NCI-H2081 (cell line): ENCODE data around the gene SEC11A.
"Not testable (repeated sequence)": the region's sequence is repeated elsewhere in the genome, so short reads cannot be mapped to it uniquely, and the experiment has no call there.

Experiments
- DNase-seq, 2 experiments: peaks; one replicate each; lab custom pipeline; 2025; lab: John Stamatoyannopoulos, UW

Gene SEC11A

GRCh38 chr15:84716036-84716732 is at the start of gene SEC11A:
TSS of gene SEC11A (minus strand) at chr15:84716139. CDS start at chr15:84716075, 64 bp downstream.
- DNase-seq, result peak; percentile 91 to 94

GRCh38 chr15:84765675-84766074 is 49.7 kb upstream of the SEC11A start:
- no peak for DNase-seq

- no peak for DNase-seq
Measured at GRCh38 chr15:84764989-84765388, 49.0 kb upstream of the SEC11A start.

GRCh38 chr15:84764585-84764984 is 48.6 kb upstream of the SEC11A start:
- no peak for DNase-seq

GRCh38 chr15:84762840-84763572 is 47.1 kb upstream of the SEC11A start:
- no peak for DNase-seq

GRCh38 chr15:84761607-84762131 is 45.7 kb upstream of the SEC11A start:
- DNase-seq, result no peak

GRCh38 chr15:84760219-84760618 is 44.3 kb upstream of the SEC11A start:
- no peak for DNase-seq

GRCh38 chr15:84759018-84759417 is 43.1 kb upstream of the SEC11A start:
- DNase-seq, result no peak

- no peak for DNase-seq
Measured at GRCh38 chr15:84755736-84756527, 40.0 kb upstream of the SEC11A start.

GRCh38 chr15:84754889-84755288 is 39.0 kb upstream of the SEC11A start:
- DNase-seq, result not testable (repeated sequence)

- DNase-seq, result no peak
Measured at GRCh38 chr15:84752700-84753099, 36.8 kb upstream of the SEC11A start.

GRCh38 chr15:84752195-84752594 is 36.3 kb upstream of the SEC11A start:
- no peak for DNase-seq

- DNase-seq, result not testable (repeated sequence)
Measured at GRCh38 chr15:84751721-84752120, 35.8 kb upstream of the SEC11A start.

GRCh38 chr15:84750583-84751092 is 34.7 kb upstream of the SEC11A start:
- no peak for DNase-seq

- DNase-seq, result no peak
Measured at GRCh38 chr15:84749111-84749991, 33.4 kb upstream of the SEC11A start.

GRCh38 chr15:84748274-84749110 is 32.6 kb upstream of the SEC11A start, which contains the start of gene ZNF592:
TSS of gene ZNF592 (plus strand) at chr15:84748592. CDS start at chr15:84782676, 34,084 bp downstream.
- DNase-seq, result peak; percentile 67 to 70

GRCh38 chr15:84747416-84748273 is 31.7 kb upstream of the SEC11A start:
- peak; percentile 52 to 66 for DNase-seq

GRCh38 chr15:84741121-84741520 is 25.2 kb upstream of the SEC11A start:
- DNase-seq, result no peak

- no peak for DNase-seq
Measured at GRCh38 chr15:84740691-84741090, 24.8 kb upstream of the SEC11A start.
